PC-3 (cell line): Measurements from ENCODE around the gene PDX1. TPM values are rescaled to one million over a fixed set of nuclear protein-coding genes. Genes with fewer than 3 reads are reported as not detected.
A peak's percentile ranks its signal among the peaks of the same experiment; 100 is the strongest.

Experiments
- ATAC-seq: fragments of 200-7000 bp; cut with Tn5 transposase; 2 replicates; pipeline ENCODE4 v1.9.1; 2020; ENCODE audit warnings: mild to moderate bottlenecking, moderate library complexity
- BruUV-seq: library from RNA; stranded (reverse); fragments of 400-500 nt; replicated peaks from 2 replicates; lab custom pipeline; 2021; lab: Mats Ljungman, UMichigan
- CTCF ChIA-PET: fragments of 300-600 bp; sonication (Branson Sonifier 250); formaldehyde crosslinking; loops from one replicate; lab custom pipeline; 2022; ENCODE audit warnings: antibody characterized with exemption; lab: Charles Lee
- POLR2A ChIA-PET: fragments of 300-600 bp; sonication (Branson Sonifier 250); formaldehyde crosslinking; loops from one replicate; lab custom pipeline; 2022; ENCODE audit warnings: antibody characterized with exemption; ENCODE audit not compliant: unreplicated experiment; lab: Charles Lee
- DNase-seq: peaks from one replicate; pipeline ENCODE4 v3.0.0-alpha.2; 2015
- H2AFZ ChIP-seq: fragments of 300-600 bp; sonication (generic); 2 replicates; pipeline ENCODE4 v1.6.0; 2016; ENCODE audit warnings: antibody characterized with exemption, low read length
- H3F3A ChIP-seq: fragments of 300-600 bp; sonication (generic); one replicate; pipeline ENCODE4 v1.6.0; 2017; ENCODE audit warnings: antibody characterized with exemption, low read length, control low read depth, mild to moderate bottlenecking; ENCODE audit not compliant: unreplicated experiment
- H3K27ac ChIP-seq: fragments of 300-600 bp; sonication (generic); 2 replicates; pipeline ENCODE4 v1.5.1; 2016; ENCODE audit warnings: mild to moderate bottlenecking, low read length
- H3K27me3 ChIP-seq: fragments of 300-600 bp; sonication (generic); 2 replicates; pipeline ENCODE4 v1.6.1; 2016; ENCODE audit warnings: low read length, mixed read lengths
- H3K36me3 ChIP-seq: fragments of 300-600 bp; sonication (generic); 2 replicates; pipeline ENCODE4 v1.6.1; 2016; ENCODE audit warnings: low read depth, mixed run types, low read length, mixed read lengths
- H3K4me1 ChIP-seq: fragments of 300-600 bp; sonication (generic); 2 replicates; pipeline ENCODE4 v1.5.1; 2016; ENCODE audit warnings: low read length; ENCODE audit not compliant: insufficient read depth
- H3K4me2 ChIP-seq: fragments of 300-600 bp; sonication (generic); 2 replicates; pipeline ENCODE4 v1.6.0; 2016; ENCODE audit warnings: low read length
- H3K4me3 ChIP-seq: fragments of 300-600 bp; sonication (generic); 2 replicates; pipeline ENCODE4 v1.5.1; 2016; ENCODE audit warnings: mild to moderate bottlenecking, low read length, mixed read lengths
- H3K79me2 ChIP-seq: fragments of 300-600 bp; sonication (generic); 2 replicates; pipeline ENCODE4 v1.6.1; 2017; ENCODE audit warnings: low read length, mixed read lengths
- H3K9ac ChIP-seq: fragments of 300-600 bp; sonication (generic); 2 replicates; pipeline ENCODE4 v1.6.0; 2016; ENCODE audit warnings: mild to moderate bottlenecking, low read length
- H3K9me2 ChIP-seq: fragments of 300-600 bp; sonication (generic); replicated peaks from 2 replicates; pipeline ENCODE4 v1.6.1; 2016; ENCODE audit warnings: mixed run types, low read length, mixed read lengths
- H3K9me3 ChIP-seq: fragments of 300-600 bp; sonication (generic); 2 replicates; pipeline ENCODE4 v1.6.1; 2016; ENCODE audit warnings: low read length, mixed read lengths
- H4K20me1 ChIP-seq: fragments of 300-600 bp; sonication (generic); 2 replicates; pipeline ENCODE4 v1.6.1; 2016; ENCODE audit warnings: low read length, mixed read lengths
- CTCF ChIP-seq: fragments of 300-600 bp; sonication (generic); conservative IDR thresholded peaks from 2 replicates; pipeline ENCODE4 v1.5.1; 2017; ENCODE audit warnings: antibody characterized with exemption, low read depth, mild to moderate bottlenecking, low read length
- EZH2 ChIP-seq: fragments of 300-600 bp; sonication (generic); IDR thresholded peaks from one replicate; pipeline ENCODE4 v1.6.1; 2017; ENCODE audit warnings: antibody characterized with exemption, mild to moderate bottlenecking, low read length; ENCODE audit not compliant: unreplicated experiment
- EZH2phosphoT487 ChIP-seq: fragments of 300-600 bp; sonication (generic); IDR thresholded peaks from 2 replicates; pipeline ENCODE4 v1.6.1; 2018; ENCODE audit warnings: mild to moderate bottlenecking, antibody characterized with exemption, low read length, borderline replicate concordance
- intact Hi-C: fragments of 100-400 bp; cut with micrococcal nuclease; formaldehyde crosslinking; loops from 2 replicates; pipeline ENCODE4 v1.9.0; 2023
- total RNA-seq: library from RNA; depleted of rRNA; stranded (reverse); fragments of >200 nt; gene quantifications from 2 replicates; pipeline ENCODE4 v1.2.3, GENCODE V29; 2014

PDX1 gene
- total RNA-seq, 1 experiment from 2014 or later, result not detected

- H3K27ac ChIP-seq, result no peak overlapping the region
- H2AFZ ChIP-seq, result peak overlapping the region; percentile 45; the same call in 1 of the 2 replicates
- no peaks in the 10 kb centered on the region for H3K9me2 ChIP-seq
- no TSS peak for BruUV-seq
- no peaks in the 10 kb centered on the region for H3F3A ChIP-seq
- H3K4me1 ChIP-seq, result no peaks in the 10 kb centered on the region
- ChIA-PET POLR2A (no interaction called here), CTCF (no interaction called here)
- no peaks in the 10 kb centered on the region for H3K36me3 ChIP-seq
- no peak for DNase-seq
- H3K9ac ChIP-seq, result no peak overlapping the region
- no peaks in the 10 kb centered on the region for H3K79me2 ChIP-seq
- H3K9me3 ChIP-seq, result no peaks in the 10 kb centered on the region
- H3K4me3 ChIP-seq, result peak overlapping the region; percentile 57
- H3K4me2 ChIP-seq, result peak overlapping the region; percentile 73
- H3K27me3 ChIP-seq, result peaks cover 50% of the 10 kb centered on the region
- ATAC-seq, result peak; percentile 27; the same call in 1 of the 2 replicates
- H4K20me1 ChIP-seq, result no peaks in the 10 kb centered on the region
- TF ChIP-seq CTCF (no peak), EZH2 (peak; percentile 87)
- intact Hi-C loops, result no loop called here
Observed at GRCh38 chr13:27968316-27969081, 48.7 kb downstream of the PDX1 start.

GRCh38 chr13:27969082-27969865 lies 49.5 kb downstream of the PDX1 start, which contains the start of gene CDX2:
Gene CDX2 (minus strand): TSS chr13:27969315. CDS start chr13:27969006, 309 bp downstream.
- no peak for ATAC-seq
- peak within 1 kb of the TSS; percentile 73 for H3K4me2 ChIP-seq

More at GRCh38 chr13:27969082-27969865, 49.5 kb downstream of the PDX1 start, which contains the start of gene CDX2:
- Histone ChIP-seq H3K9ac (no peak within 1 kb of the TSS), H3K4me3 (peak within 1 kb of the TSS; percentile 57), H3K27me3 (peaks cover 50% of the 10 kb centered on the region), H4K20me1 (no peaks in the 10 kb centered on the region), H3K36me3 (no peaks in the 10 kb centered on the region), H3K79me2 (no peaks in the 10 kb centered on the region), H2AFZ (peak within 1 kb of the TSS; percentile 45; the same call in 1 of the 2 replicates), H3K4me1 (no peaks in the 10 kb centered on the region), H3K9me3 (no peaks in the 10 kb centered on the region), H3K9me2 (no peaks in the 10 kb centered on the region), H3K27ac (no peak within 1 kb of the TSS), H3F3A (no peaks in the 10 kb centered on the region)
- ChIA-PET POLR2A (no interaction called here), CTCF (no interaction called here)
- DNase-seq, result no peak
- no peak for TF ChIP-seq EZH2phosphoT487
- TF ChIP-seq EZH2, result no peak
- no peak for TF ChIP-seq CTCF
- no TSS peak for BruUV-seq
- intact Hi-C loops, result no loop called here
